Loucy (cell line): ENCODE measurements around the gene KCMF1.
"Not testable (repeated sequence)": the region's sequence is repeated elsewhere in the genome, so short reads cannot be mapped to it uniquely, and the experiment has no call there.

ENCODE experiments used
- H2AFZ ChIP-seq: fragments of 200-600 bp; sonication (generic); 2 replicates; pipeline ENCODE4 v1.6.0; 2016; ENCODE audit warnings: antibody characterized with exemption, mild to moderate bottlenecking, low read length, moderate library complexity
- H3F3A ChIP-seq: fragments of 200-600 bp; 2 replicates; pipeline ENCODE4 v1.6.0; 2016; ENCODE audit warnings: antibody characterized with exemption, low read depth, mild to moderate bottlenecking
- H3K27me3 ChIP-seq: fragments of 200-600 bp; sonication (generic); 2 replicates; pipeline ENCODE4 v1.6.1; 2014; ENCODE audit warnings: low read length, mild to moderate bottlenecking; ENCODE audit not compliant: insufficient read depth, poor library complexity, severe bottlenecking
- H3K36me3 ChIP-seq: fragments of 200-600 bp; sonication (generic); 2 replicates; pipeline ENCODE4 v1.6.1; 2016; ENCODE audit warnings: low read length; ENCODE audit not compliant: insufficient read depth
- H3K4me1 ChIP-seq: fragments of 200-600 bp; sonication (generic); 2 replicates; pipeline ENCODE4 v1.5.1; 2014; ENCODE audit warnings: low read length, mild to moderate bottlenecking; ENCODE audit not compliant: insufficient read depth, poor library complexity, severe bottlenecking
- H3K4me2 ChIP-seq: fragments of 200-600 bp; sonication (generic); 2 replicates; pipeline ENCODE4 v1.6.0; 2014; ENCODE audit warnings: antibody characterized with exemption, low read length, low read depth, mild to moderate bottlenecking; ENCODE audit not compliant: poor library complexity, severe bottlenecking
- H3K4me3 ChIP-seq: fragments of 200-600 bp; sonication (generic); 2 replicates; pipeline ENCODE4 v1.5.1; 2014; ENCODE audit warnings: low read length, mild to moderate bottlenecking, mixed read lengths; ENCODE audit not compliant: poor library complexity, severe bottlenecking
- H3K79me2 ChIP-seq: fragments of 200-600 bp; sonication (generic); 2 replicates; pipeline ENCODE4 v1.6.1; 2014; ENCODE audit warnings: low read length; ENCODE audit not compliant: insufficient read depth
- H3K9ac ChIP-seq: fragments of 200-600 bp; sonication (generic); 2 replicates; pipeline ENCODE4 v1.6.0; 2014; ENCODE audit warnings: mild to moderate bottlenecking, low read depth, low read length, moderate library complexity; ENCODE audit not compliant: poor library complexity, severe bottlenecking
- H3K9me2 ChIP-seq: fragments of 200-600 bp; sonication (generic); replicated peaks from 2 replicates; pipeline ENCODE4 v1.6.1; 2016; ENCODE audit warnings: low read depth, low read length, mixed read lengths
- H3K9me3 ChIP-seq: fragments of 200-600 bp; sonication (generic); 2 replicates; pipeline ENCODE4 v1.6.1; 2014; ENCODE audit warnings: mild to moderate bottlenecking, antibody characterized with exemption, low read length, low read depth; ENCODE audit not compliant: insufficient read depth
- H4K20me1 ChIP-seq: fragments of 200-600 bp; sonication (generic); 2 replicates; pipeline ENCODE4 v1.6.0; 2014; ENCODE audit warnings: antibody characterized with exemption, low read length, mild to moderate bottlenecking; ENCODE audit not compliant: insufficient read depth, poor library complexity, severe bottlenecking
- CTCF ChIP-seq: fragments of 200-600 bp; sonication (generic); conservative IDR thresholded peaks from 2 replicates; pipeline ENCODE4 v1.5.1; 2014; ENCODE audit warnings: mild to moderate bottlenecking, antibody characterized with exemption, low read length
- EZH2phosphoT487 ChIP-seq: fragments of 200-600 bp; IDR thresholded peaks from 2 replicates; pipeline ENCODE4 v1.6.1; 2018; ENCODE audit warnings: antibody characterized with exemption, mild to moderate bottlenecking, moderate library complexity, borderline replicate concordance

KCMF1 gene

GRCh38 chr2:84942964-84943421 lies 28.0 kb upstream of the KCMF1 start:
- Histone ChIP-seq H3F3A (no peaks in the 10 kb centered on the region), H3K4me3 (no peak overlapping the region), H3K4me2 (no peak overlapping the region), H4K20me1 (no peaks in the 10 kb centered on the region), H3K27me3 (no peaks in the 10 kb centered on the region), H3K9ac (no peak overlapping the region), H3K36me3 (no peaks in the 10 kb centered on the region), H2AFZ (no peak overlapping the region), H3K4me1 (peaks cover 16% of the 10 kb centered on the region), H3K9me2 (no peaks in the 10 kb centered on the region), H3K79me2 (no peaks in the 10 kb centered on the region), H3K9me3 (no peaks in the 10 kb centered on the region)
- TF ChIP-seq EZH2phosphoT487 (no peak), CTCF (no peak)

- no peak overlapping the region for H3K9ac ChIP-seq
- no peaks in the 10 kb centered on the region for H3K27me3 ChIP-seq
- H3K79me2 ChIP-seq: no peaks in the 10 kb centered on the region
- no peaks in the 10 kb centered on the region for H4K20me1 ChIP-seq
- H3K9me3 ChIP-seq: no peaks in the 10 kb centered on the region
- H3K4me2 ChIP-seq: no peak overlapping the region
- no peaks in the 10 kb centered on the region for H3K36me3 ChIP-seq
- no peaks in the 10 kb centered on the region for H3F3A ChIP-seq
- H3K4me3 ChIP-seq: no peak overlapping the region
- H3K9me2 ChIP-seq: no peaks in the 10 kb centered on the region
- H2AFZ ChIP-seq: no peak overlapping the region
- peaks cover 11% of the 10 kb centered on the region for H3K4me1 ChIP-seq
- TF ChIP-seq CTCF: no peak
- TF ChIP-seq EZH2phosphoT487: no peak
Observed at GRCh38 chr2:84944295-84944909, 26.6 kb upstream of the KCMF1 start.

- not testable (repeated sequence) for H3K4me2 ChIP-seq, H3K9ac ChIP-seq, H3F3A ChIP-seq, H3K4me1 ChIP-seq, H2AFZ ChIP-seq, H3K9me2 ChIP-seq, H3K4me3 ChIP-seq, H3K79me2 ChIP-seq, H3K27me3 ChIP-seq, H3K36me3 ChIP-seq, H4K20me1 ChIP-seq, H3K9me3 ChIP-seq
Observed at GRCh38 chr2:84945838-84946203, 25.1 kb upstream of the KCMF1 start.
